HL-60 (cell line): ENCODE results near the gene CPN1.

Source experiments
- DNase-seq, 2 experiments: peaks; one replicate each; pipeline ENCODE4 v3.0.0-alpha.2; 2010 to 2020; ENCODE audit warnings: low read depth in 1 of 2, low spot score in 1 of 2
- H3K27ac ChIP-seq: fragments of 250-450 bp; sonication (Bioruptor Pico); replicated peaks from 2 replicates; pipeline ENCODE4 v1.5.1; 2020; ENCODE audit warnings: mild to moderate bottlenecking, moderate library complexity
- H3K27me3 ChIP-seq: fragments of 250-450 bp; sonication (Bioruptor Pico); 2 replicates; pipeline ENCODE4 v1.5.1; 2021; ENCODE audit warnings: mild to moderate bottlenecking, moderate library complexity; ENCODE audit not compliant: insufficient read depth, poor library complexity, severe bottlenecking
- H3K4me3 ChIP-seq: replicated peaks from 2 replicates; pipeline ENCODE4 v1.5.1; 2011; ENCODE audit warnings: mild to moderate bottlenecking, control low read depth, low read length; ENCODE audit not compliant: insufficient read depth
- GABPA ChIP-seq: IDR thresholded peaks from 2 replicates; pipeline ENCODE4 v1.6.1; 2012; ENCODE audit warnings: low read depth
- POLR2AphosphoS5 ChIP-seq: IDR thresholded peaks from 2 replicates; pipeline ENCODE4 v1.6.1; 2012; ENCODE audit warnings: low read depth
- SPI1 ChIP-seq: IDR thresholded peaks from 2 replicates; pipeline ENCODE4 v1.6.1; 2012; ENCODE audit warnings: low read depth, mild to moderate bottlenecking, borderline replicate concordance
- TF ChIP-seq, protein P1 (sequence below): IDR thresholded peaks from 2 replicates; pipeline ENCODE4 v1.6.1; 2012; ENCODE audit warnings: low read depth; ENCODE audit not compliant: insufficient replicate concordance
- TF ChIP-seq, protein P2 (sequence below): IDR thresholded peaks from one replicate; pipeline ENCODE4 v1.5.1; 2011; ENCODE audit warnings: low read length, control low read depth, inconsistent platforms; ENCODE audit not compliant: insufficient read depth

The CPN1 gene

DNA sequence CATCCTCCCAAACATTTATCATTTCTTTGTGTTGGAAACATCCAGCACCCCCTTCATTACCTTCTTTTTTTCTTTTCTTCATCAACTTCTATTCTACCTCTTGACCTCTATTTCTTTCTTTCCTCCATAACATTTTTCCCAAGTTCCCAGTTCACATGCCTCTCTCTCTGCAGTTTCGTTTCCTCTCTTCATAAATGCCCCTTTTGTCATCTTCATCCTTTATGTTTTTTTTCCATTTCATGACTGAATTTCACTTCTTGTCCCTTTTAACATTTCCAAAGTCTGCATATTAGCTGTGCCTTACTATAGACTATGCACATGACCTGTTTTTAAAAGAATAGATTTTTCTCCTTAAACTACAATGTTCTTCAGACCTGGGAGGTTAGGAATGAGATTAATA, 23.7 kb downstream of the CPN1 start:
- no peak overlapping the region for H3K4me3 ChIP-seq
- peaks cover 3% of the 10 kb centered on the region for H3K27me3 ChIP-seq
- TF ChIP-seq, protein P1, sequence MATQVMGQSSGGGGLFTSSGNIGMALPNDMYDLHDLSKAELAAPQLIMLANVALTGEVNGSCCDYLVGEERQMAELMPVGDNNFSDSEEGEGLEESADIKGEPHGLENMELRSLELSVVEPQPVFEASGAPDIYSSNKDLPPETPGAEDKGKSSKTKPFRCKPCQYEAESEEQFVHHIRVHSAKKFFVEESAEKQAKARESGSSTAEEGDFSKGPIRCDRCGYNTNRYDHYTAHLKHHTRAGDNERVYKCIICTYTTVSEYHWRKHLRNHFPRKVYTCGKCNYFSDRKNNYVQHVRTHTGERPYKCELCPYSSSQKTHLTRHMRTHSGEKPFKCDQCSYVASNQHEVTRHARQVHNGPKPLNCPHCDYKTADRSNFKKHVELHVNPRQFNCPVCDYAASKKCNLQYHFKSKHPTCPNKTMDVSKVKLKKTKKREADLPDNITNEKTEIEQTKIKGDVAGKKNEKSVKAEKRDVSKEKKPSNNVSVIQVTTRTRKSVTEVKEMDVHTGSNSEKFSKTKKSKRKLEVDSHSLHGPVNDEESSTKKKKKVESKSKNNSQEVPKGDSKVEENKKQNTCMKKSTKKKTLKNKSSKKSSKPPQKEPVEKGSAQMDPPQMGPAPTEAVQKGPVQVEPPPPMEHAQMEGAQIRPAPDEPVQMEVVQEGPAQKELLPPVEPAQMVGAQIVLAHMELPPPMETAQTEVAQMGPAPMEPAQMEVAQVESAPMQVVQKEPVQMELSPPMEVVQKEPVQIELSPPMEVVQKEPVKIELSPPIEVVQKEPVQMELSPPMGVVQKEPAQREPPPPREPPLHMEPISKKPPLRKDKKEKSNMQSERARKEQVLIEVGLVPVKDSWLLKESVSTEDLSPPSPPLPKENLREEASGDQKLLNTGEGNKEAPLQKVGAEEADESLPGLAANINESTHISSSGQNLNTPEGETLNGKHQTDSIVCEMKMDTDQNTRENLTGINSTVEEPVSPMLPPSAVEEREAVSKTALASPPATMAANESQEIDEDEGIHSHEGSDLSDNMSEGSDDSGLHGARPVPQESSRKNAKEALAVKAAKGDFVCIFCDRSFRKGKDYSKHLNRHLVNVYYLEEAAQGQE = no peak
- no peak for TF ChIP-seq POLR2AphosphoS5
- TF ChIP-seq, protein P2, sequence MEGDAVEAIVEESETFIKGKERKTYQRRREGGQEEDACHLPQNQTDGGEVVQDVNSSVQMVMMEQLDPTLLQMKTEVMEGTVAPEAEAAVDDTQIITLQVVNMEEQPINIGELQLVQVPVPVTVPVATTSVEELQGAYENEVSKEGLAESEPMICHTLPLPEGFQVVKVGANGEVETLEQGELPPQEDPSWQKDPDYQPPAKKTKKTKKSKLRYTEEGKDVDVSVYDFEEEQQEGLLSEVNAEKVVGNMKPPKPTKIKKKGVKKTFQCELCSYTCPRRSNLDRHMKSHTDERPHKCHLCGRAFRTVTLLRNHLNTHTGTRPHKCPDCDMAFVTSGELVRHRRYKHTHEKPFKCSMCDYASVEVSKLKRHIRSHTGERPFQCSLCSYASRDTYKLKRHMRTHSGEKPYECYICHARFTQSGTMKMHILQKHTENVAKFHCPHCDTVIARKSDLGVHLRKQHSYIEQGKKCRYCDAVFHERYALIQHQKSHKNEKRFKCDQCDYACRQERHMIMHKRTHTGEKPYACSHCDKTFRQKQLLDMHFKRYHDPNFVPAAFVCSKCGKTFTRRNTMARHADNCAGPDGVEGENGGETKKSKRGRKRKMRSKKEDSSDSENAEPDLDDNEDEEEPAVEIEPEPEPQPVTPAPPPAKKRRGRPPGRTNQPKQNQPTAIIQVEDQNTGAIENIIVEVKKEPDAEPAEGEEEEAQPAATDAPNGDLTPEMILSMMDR = no peak
- no peak for TF ChIP-seq SPI1
- TF ChIP-seq GABPA = no peak
- H3K27ac ChIP-seq = no peak overlapping the region
- no peak for DNase-seq

DNA sequence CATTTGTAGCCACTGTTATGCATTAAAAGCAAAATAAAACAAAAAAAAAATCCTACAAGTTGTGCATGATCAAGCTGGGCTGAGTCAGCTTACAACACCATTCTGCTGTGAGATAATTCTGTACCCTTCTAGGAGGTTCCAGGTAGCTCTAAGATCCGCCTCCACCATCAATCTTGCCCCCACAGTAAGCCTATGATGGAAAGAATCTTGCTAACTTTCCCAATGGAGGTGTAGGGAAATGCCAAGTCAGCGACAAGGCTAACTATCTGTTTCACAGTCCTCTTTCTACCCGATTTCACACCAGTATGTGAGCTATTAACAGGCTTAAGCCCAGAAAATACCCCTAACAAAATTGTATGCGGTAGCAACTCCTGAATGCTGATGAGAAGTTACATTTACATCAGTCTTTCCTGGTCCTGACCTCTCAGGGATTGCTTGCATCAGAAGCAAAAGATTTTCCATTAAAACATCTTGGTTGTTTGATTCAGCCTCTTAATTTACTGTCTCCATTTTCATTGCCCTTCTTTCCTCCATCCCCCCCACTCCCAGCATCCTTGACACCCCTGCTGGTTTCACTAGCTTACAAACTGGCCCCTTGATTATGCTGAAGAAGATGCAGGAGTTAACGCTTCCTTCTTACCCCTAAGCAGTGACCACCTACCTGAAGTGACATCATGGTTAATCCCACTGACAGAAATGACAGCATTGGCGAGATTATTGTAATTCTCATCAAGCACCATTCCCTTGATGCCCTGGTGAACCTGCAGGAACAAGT, 27.8 kb downstream of the CPN1 start:
- DNase-seq = no peak
- no peak overlapping the region for H3K4me3 ChIP-seq
- H3K27ac ChIP-seq = no peak overlapping the region
- TF ChIP-seq GABPA (no peak), POLR2AphosphoS5 (no peak), SPI1 (no peak)
- TF ChIP-seq, protein P2 = no peak
- TF ChIP-seq, protein P1 = no peak
- H3K27me3 ChIP-seq = peaks cover 3% of the 10 kb centered on the region

DNA sequence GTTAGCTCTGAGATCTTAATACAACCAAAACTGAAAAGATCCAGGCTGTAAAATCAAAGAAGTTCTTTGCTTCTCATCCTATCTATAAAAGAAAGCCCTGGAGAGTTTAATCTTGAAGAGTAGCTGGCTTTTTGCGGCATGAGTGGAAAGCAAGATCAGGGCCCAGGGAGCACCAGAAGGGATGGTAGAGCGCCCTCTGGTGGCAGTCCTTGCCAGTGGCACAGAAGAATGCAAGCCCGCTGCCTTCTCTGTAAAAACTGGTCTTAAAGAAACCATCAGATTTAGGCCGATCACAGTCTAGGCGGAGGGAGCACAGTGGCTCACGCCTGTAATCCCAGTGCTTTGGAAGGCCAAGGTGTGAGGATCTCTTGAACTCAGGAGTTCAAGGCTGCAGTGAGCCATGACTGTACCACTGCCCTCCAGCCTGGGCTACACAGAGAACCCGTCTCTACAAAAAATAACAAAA, 35.6 kb downstream of the CPN1 start:
- TF ChIP-seq, protein P2 = peak; percentile 80
- no peak for TF ChIP-seq POLR2AphosphoS5
- H3K27ac ChIP-seq = no peak overlapping the region

DNA sequence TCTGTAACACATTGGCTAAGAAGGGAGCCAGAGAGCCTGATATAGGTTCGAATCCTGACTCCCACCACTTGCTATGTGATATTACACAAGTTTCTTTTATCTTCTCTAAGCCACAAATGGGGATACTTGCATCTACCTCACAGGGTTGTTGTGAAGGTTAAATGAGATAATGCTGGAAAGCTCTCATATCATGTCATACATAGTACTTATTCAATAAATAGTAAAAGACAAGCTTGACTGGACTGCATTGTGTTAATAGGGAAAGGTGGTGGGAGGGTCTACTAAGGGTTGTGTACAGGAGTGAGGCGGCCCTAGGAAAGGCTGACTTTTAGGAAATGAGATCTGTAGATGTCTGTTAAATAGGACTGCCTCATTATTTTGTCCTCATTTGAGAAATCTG, 36.1 kb downstream of the CPN1 start:
- TF ChIP-seq POLR2AphosphoS5 (no peak), SPI1 (no peak), GABPA (no peak)
- TF ChIP-seq, protein P2 = no peak
- TF ChIP-seq, protein P1 = no peak
- Histone ChIP-seq H3K27ac (no peak overlapping the region), H3K4me3 (no peak overlapping the region), H3K27me3 (no peaks in the 10 kb centered on the region)
- no peak for DNase-seq

More for the DNA sequence above, 35.6 kb downstream of the CPN1 start:
- no peak overlapping the region for H3K4me3 ChIP-seq
- peak; percentile 48 to 79 for DNase-seq
- H3K27me3 ChIP-seq = no peaks in the 10 kb centered on the region
